IMR-90 (cell line): ENCODE results near the gene PPAT. TPM values are rescaled to one million over a fixed set of nuclear protein-coding genes. Genes with fewer than 3 reads are reported as not detected.

Experiments used
- ATAC-seq: fragments of 200-7000 bp; cut with Tn5 transposase; 2 replicates; pipeline ENCODE4 v1.9.1; 2020; ENCODE audit warnings: low read depth, mild to moderate bottlenecking, moderate library complexity
- BruUV-seq: library from RNA; stranded (reverse); fragments of 400-500 nt; replicated peaks from 2 replicates; lab custom pipeline; 2021; lab: Mats Ljungman, UMichigan
- CTCF ChIA-PET: fragments of 300-600 bp; formaldehyde crosslinking; extraction: SDS; loops from one replicate; lab custom pipeline; 2021; ENCODE audit warnings: antibody characterized with exemption; lab: Yijun Ruan, JAX
- POLR2A ChIA-PET: fragments of 300-600 bp; sonication (Branson Sonifier 250); formaldehyde crosslinking; loops from one replicate; lab custom pipeline; 2022; ENCODE audit warnings: antibody characterized with exemption; ENCODE audit not compliant: unreplicated experiment; lab: Charles Lee
- DNase-seq: peaks from one replicate; pipeline ENCODE4 v3.0.0; 2013
- H2AFZ ChIP-seq: replicated peaks from 2 replicates; pipeline ENCODE3; 2013; ENCODE audit warnings: low read length, mild to moderate bottlenecking; ENCODE audit not compliant: poor library complexity
- H2AK5ac ChIP-seq: 2 replicates; pipeline ENCODE4 v1.6.1; 2013; ENCODE audit warnings: low read depth, low read length, inconsistent platforms
- H2AK9ac ChIP-seq: replicated peaks from 2 replicates; pipeline ENCODE3; 2013; ENCODE audit warnings: mild to moderate bottlenecking, low read depth, low read length, moderate library complexity; ENCODE audit not compliant: poor library complexity
- H2BK120ac ChIP-seq: 2 replicates; pipeline ENCODE4 v1.6.1; 2013; ENCODE audit warnings: low read depth, low read length, inconsistent platforms
- H2BK15ac ChIP-seq: 3 replicates; pipeline ENCODE4 v1.6.1; 2013; ENCODE audit warnings: low read depth, low read length, inconsistent platforms
- H2BK20ac ChIP-seq: 2 replicates; pipeline ENCODE4 v1.6.1; 2013; ENCODE audit warnings: low read depth, mild to moderate bottlenecking, inconsistent platforms, low read length, moderate library complexity
- H2BK5ac ChIP-seq: 2 replicates; pipeline ENCODE4 v1.6.1; 2013; ENCODE audit warnings: mild to moderate bottlenecking, low read depth, low read length, inconsistent platforms; ENCODE audit not compliant: poor library complexity, severe bottlenecking
- H3K14ac ChIP-seq: replicated peaks from 2 replicates; pipeline ENCODE4 v1.6.1; 2013; ENCODE audit warnings: low read depth, low read length, inconsistent platforms
- H3K18ac ChIP-seq: 2 replicates; pipeline ENCODE4 v1.6.1; 2013; ENCODE audit warnings: low read depth, low read length, control low read depth
- H3K23ac ChIP-seq: 2 replicates; pipeline ENCODE4 v1.6.1; 2013; ENCODE audit warnings: low read depth, low read length, inconsistent platforms
- H3K27ac ChIP-seq: 2 replicates; pipeline ENCODE4 v1.5.1; 2013; ENCODE audit warnings: mild to moderate bottlenecking, control low read depth, low read length; ENCODE audit not compliant: insufficient read depth
- H3K27me3 ChIP-seq: 2 replicates; pipeline ENCODE4 v1.6.1; 2013; ENCODE audit warnings: low read length; ENCODE audit not compliant: control insufficient read depth, insufficient read depth
- H3K36me3 ChIP-seq: 2 replicates; pipeline ENCODE4 v1.6.1; 2013; ENCODE audit warnings: low read length, mixed read lengths; ENCODE audit not compliant: control insufficient read depth, insufficient read depth
- H3K4ac ChIP-seq: 2 replicates; pipeline ENCODE4 v1.6.1; 2013; ENCODE audit warnings: low read depth, low read length, inconsistent platforms
- H3K4me1 ChIP-seq: 2 replicates; pipeline ENCODE4 v1.6.1; 2013; ENCODE audit warnings: low read length, mixed read lengths; ENCODE audit not compliant: control insufficient read depth, insufficient read depth
- H3K4me2 ChIP-seq: 2 replicates; pipeline ENCODE4 v1.6.1; 2013; ENCODE audit warnings: low read depth, mild to moderate bottlenecking, control low read depth, low read length, moderate library complexity
- H3K4me3 ChIP-seq: 2 replicates; pipeline ENCODE4 v1.5.1; 2013; ENCODE audit warnings: low read depth, mild to moderate bottlenecking, control low read depth, low read length, moderate library complexity; ENCODE audit not compliant: insufficient read depth
- H3K56ac ChIP-seq: 2 replicates; pipeline ENCODE4 v1.6.1; 2013; ENCODE audit warnings: low read length, inconsistent platforms; ENCODE audit not compliant: insufficient read depth; ENCODE audit errors: extremely low read depth
- H3K79me1 ChIP-seq, 2 experiments: 2 replicates each; pipeline ENCODE4 v1.6.1; 2013; ENCODE audit warnings: low read length in 2 of 2, inconsistent platforms in 1 of 2, low read depth in 1 of 2
- H3K9ac ChIP-seq: 2 replicates; pipeline ENCODE4 v1.6.1; 2013; ENCODE audit warnings: low read depth, low read length, control low read depth
- H3K9me1 ChIP-seq: 2 replicates; pipeline ENCODE4 v1.6.1; 2013; ENCODE audit warnings: low read length, inconsistent platforms; ENCODE audit not compliant: insufficient read depth
- H3K9me3 ChIP-seq: 2 replicates; pipeline ENCODE4 v1.6.1; 2013; ENCODE audit warnings: low read length; ENCODE audit not compliant: control insufficient read depth, insufficient read depth
- H4K20me1 ChIP-seq: 2 replicates; pipeline ENCODE4 v1.6.1; 2013; ENCODE audit warnings: low read length, inconsistent platforms; ENCODE audit not compliant: insufficient read depth
- H4K5ac ChIP-seq: 2 replicates; pipeline ENCODE4 v1.6.1; 2013; ENCODE audit warnings: mild to moderate bottlenecking, low read depth, low read length, control low read depth
- H4K8ac ChIP-seq, 2 experiments: 2 replicates each; pipeline ENCODE4 v1.6.1; 2013; ENCODE audit warnings: low read depth in 2 of 2, low read length in 2 of 2, control low read depth in 1 of 2, inconsistent platforms in 1 of 2
- H4K91ac ChIP-seq: 2 replicates; pipeline ENCODE4 v1.6.1; 2013; ENCODE audit warnings: low read depth, low read length, inconsistent platforms; ENCODE audit not compliant: insufficient read depth
- BHLHE40 ChIP-seq: fragments of 150-350 bp; IDR thresholded peaks from 2 replicates; pipeline ENCODE4 v1.6.1; 2016; ENCODE audit warnings: mild to moderate bottlenecking, low read depth, low read length
- CEBPB ChIP-seq: IDR thresholded peaks from 2 replicates; pipeline ENCODE4 v1.6.1; 2012; ENCODE audit warnings: low read depth, low read length, improper control_type of control experiment
- FOS ChIP-seq: fragments of 150-350 bp; IDR thresholded peaks from 2 replicates; pipeline ENCODE4 v1.6.1; 2016; ENCODE audit warnings: low read depth, low read length
- MXI1 ChIP-seq: IDR thresholded peaks from 2 replicates; pipeline ENCODE4 v1.6.1; 2012; ENCODE audit warnings: low read depth, mild to moderate bottlenecking, low read length, moderate library complexity, borderline replicate concordance
- RAD21 ChIP-seq: IDR thresholded peaks from 2 replicates; pipeline ENCODE4 v1.6.1; 2012; ENCODE audit warnings: low read length, improper control_type of control experiment
- RCOR1 ChIP-seq: IDR thresholded peaks from 2 replicates; pipeline ENCODE4 v1.6.1; 2012; ENCODE audit warnings: mild to moderate bottlenecking, low read length, improper control_type of control experiment; ENCODE audit not compliant: insufficient replicate concordance
- RFX5 ChIP-seq: IDR thresholded peaks from 2 replicates; pipeline ENCODE4 v1.8.0; 2012; ENCODE audit warnings: low read depth, mild to moderate bottlenecking, low read length, moderate library complexity
- SMC3 ChIP-seq: fragments of 150-350 bp; IDR thresholded peaks from 2 replicates; pipeline ENCODE4 v1.6.1; 2016; ENCODE audit warnings: low read depth, mild to moderate bottlenecking, antibody characterized with exemption, low read length, moderate library complexity
- WGBS, 2 experiments: methylation state at CpG; one replicate each; pipeline versions ENCODE4 v1.1.5 to v1.1.7; 2013; ENCODE audit warnings: missing lambda C conversion rate in 2 of 2; ENCODE audit not compliant: insufficient read length in 1 of 2; ENCODE audit errors: extremely low coverage in 2 of 2; 5-methylcytosine and 5-hydroxymethylcytosine counted together
- dilution Hi-C: fragments of 300-500 bp; cut with HindIII; formaldehyde crosslinking; loops from one replicate; pipeline ENCODE4 v1.14.3; 2018; ENCODE audit warnings: low sequenced_read_pairs; ENCODE audit not compliant: unreplicated experiment
- in situ Hi-C: fragments of 300-500 bp; cut with MboI; formaldehyde crosslinking; loops from 3 replicates; pipeline ENCODE4 v1.14.3; 2019; ENCODE audit warnings: low sequenced_read_pairs, inconsistent platforms, mixed read lengths
- intact Hi-C: fragments of 100-400 bp; cut with micrococcal nuclease; formaldehyde crosslinking; loops from 2 replicates; pipeline ENCODE4 v1.10.0; 2022
- polyA plus RNA-seq, 3 experiments: library from polyadenylated mRNA; depleted of rRNA; stranded (reverse); fragments of >200 nt; gene quantifications; 2 replicates each; pipeline ENCODE4 v1.2.3, GENCODE V29; 2012; ENCODE audit warnings: low replicate concordance in 1 of 3
- total RNA-seq: library from RNA; depleted of rRNA; stranded (reverse); fragments of >200 nt; gene quantifications from 2 replicates; pipeline ENCODE4 v1.2.3, GENCODE V29; 2012
- TF ChIP-seq, protein P1 (sequence below): fragments of 150-350 bp; IDR thresholded peaks from 2 replicates; pipeline ENCODE4 v1.6.1; 2016; ENCODE audit warnings: low read depth, mild to moderate bottlenecking, low read length, moderate library complexity, borderline replicate concordance
- TF ChIP-seq, protein P2 (sequence below): fragments of 150-350 bp; IDR thresholded peaks from 2 replicates; pipeline ENCODE4 v1.6.1; 2017; ENCODE audit warnings: mild to moderate bottlenecking, antibody characterized with exemption, low read length, low read depth

The PPAT gene
- total and polyA plus RNA-seq, 2 of the 4 experiments (the other 2 are of a cell fraction), result 7.0 to 21.1 TPM

DNA sequence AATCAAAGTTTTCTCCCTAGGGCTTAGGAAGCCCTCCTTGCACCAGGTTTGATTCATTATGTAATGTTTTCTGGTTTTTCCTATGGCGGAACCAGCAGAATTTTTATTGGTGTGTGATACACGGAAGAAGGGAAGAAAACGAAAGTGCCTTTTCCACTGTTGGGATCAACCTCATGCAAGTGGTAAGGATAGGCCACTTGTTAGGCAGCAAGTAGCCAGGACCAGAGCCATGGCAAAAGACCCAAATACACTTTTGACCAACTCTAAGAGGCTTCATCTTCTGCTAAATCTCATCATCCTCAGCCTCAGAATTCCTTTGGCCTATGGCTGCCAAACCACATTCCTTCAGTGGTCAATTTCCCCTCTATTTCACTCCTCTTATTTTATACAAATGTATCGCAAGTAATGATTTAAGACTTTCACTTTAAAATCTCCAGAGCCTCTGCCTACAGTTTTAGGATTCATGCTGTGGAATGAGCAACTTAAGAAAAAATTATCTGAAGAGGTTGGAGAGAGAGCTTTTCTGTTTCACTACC lies 21.2 kb downstream of the PPAT start:
- H2AK9ac ChIP-seq, result no peak overlapping the region
- no peak overlapping the region for H3K18ac ChIP-seq
- BruUV-seq, result no TSS peak
- peak overlapping the region; percentile 70 for H3K4me2 ChIP-seq
- H4K8ac ChIP-seq, result no peak overlapping the region
- dilution Hi-C loops (no loop called here), in situ Hi-C loops (loop anchor here (25.0 kb wide), 1 partner anchor 423 kb away; no protein-coding TSS in a partner anchor), intact Hi-C loops (no loop called here)
- TF ChIP-seq, protein P1, sequence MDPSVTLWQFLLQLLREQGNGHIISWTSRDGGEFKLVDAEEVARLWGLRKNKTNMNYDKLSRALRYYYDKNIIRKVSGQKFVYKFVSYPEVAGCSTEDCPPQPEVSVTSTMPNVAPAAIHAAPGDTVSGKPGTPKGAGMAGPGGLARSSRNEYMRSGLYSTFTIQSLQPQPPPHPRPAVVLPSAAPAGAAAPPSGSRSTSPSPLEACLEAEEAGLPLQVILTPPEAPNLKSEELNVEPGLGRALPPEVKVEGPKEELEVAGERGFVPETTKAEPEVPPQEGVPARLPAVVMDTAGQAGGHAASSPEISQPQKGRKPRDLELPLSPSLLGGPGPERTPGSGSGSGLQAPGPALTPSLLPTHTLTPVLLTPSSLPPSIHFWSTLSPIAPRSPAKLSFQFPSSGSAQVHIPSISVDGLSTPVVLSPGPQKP, result no peak
- no peak for TF ChIP-seq SMC3
- no peak for TF ChIP-seq RFX5
- no peak for TF ChIP-seq MXI1
- no peak for TF ChIP-seq RAD21
- no peak for TF ChIP-seq RCOR1
- TF ChIP-seq BHLHE40, result no peak
- TF ChIP-seq, protein P2, sequence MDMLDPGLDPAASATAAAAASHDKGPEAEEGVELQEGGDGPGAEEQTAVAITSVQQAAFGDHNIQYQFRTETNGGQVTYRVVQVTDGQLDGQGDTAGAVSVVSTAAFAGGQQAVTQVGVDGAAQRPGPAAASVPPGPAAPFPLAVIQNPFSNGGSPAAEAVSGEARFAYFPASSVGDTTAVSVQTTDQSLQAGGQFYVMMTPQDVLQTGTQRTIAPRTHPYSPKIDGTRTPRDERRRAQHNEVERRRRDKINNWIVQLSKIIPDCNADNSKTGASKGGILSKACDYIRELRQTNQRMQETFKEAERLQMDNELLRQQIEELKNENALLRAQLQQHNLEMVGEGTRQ, result no peak
- no peak for TF ChIP-seq CEBPB
- no peak for TF ChIP-seq FOS
- no peak overlapping the region for H2BK20ac ChIP-seq
- H2BK15ac ChIP-seq, result no peak overlapping the region
- H4K20me1 ChIP-seq, result no peaks in the 10 kb centered on the region; the same call in 1 of the 2 replicates
- H3K4ac ChIP-seq, result no peak overlapping the region
- H3K9me1 ChIP-seq, result peaks cover 5% of the 10 kb centered on the region; the same call in 1 of the 2 replicates
- H3K56ac ChIP-seq, result 0 out of 2 replicates have a peak overlapping the region, but pooled peaks have one; percentile 23
- no peaks in the 10 kb centered on the region for H3K36me3 ChIP-seq
- H3K79me1 ChIP-seq, result peaks cover 11 to 37% of the 10 kb centered on the region in 2 experiments
- no peak overlapping the region for H2BK5ac ChIP-seq
- H4K5ac ChIP-seq, result peak overlapping the region; percentile 16; the same call in 1 of the 2 replicates
- no peak overlapping the region for H2AK5ac ChIP-seq
- WGBS, 2 experiments, result no CpG with 5 or more reads among the region's 4 CpGs
- ATAC-seq (no peak; the same call in 1 of the 2 replicates), DNase-seq (peak; percentile 26)
- peak overlapping the region; percentile 59; the same call in 1 of the 2 replicates for H3K23ac ChIP-seq
- 0 out of 2 replicates have a peak overlapping the region, but pooled peaks have one; percentile 69 for H3K14ac ChIP-seq
- peak overlapping the region; percentile 15; the same call in 1 of the 2 replicates for H3K4me3 ChIP-seq
- H3K9me3 ChIP-seq, result no peaks in the 10 kb centered on the region
- no peak overlapping the region for H2BK120ac ChIP-seq
- no peak overlapping the region for H3K9ac ChIP-seq
- H3K27me3 ChIP-seq, result no peaks in the 10 kb centered on the region
- CTCF ChIA-PET, result no interaction called here
- peak overlapping the region; percentile 37 for H2AFZ ChIP-seq
- POLR2A ChIA-PET, result no interaction called here
- H3K27ac ChIP-seq, result no peak overlapping the region
- no peak overlapping the region for H4K91ac ChIP-seq
- peaks cover 2% of the 10 kb centered on the region; the same call in 1 of the 2 replicates for H3K4me1 ChIP-seq
